GM10266 (cell line): Measurements from ENCODE around the gene GPC3.

Experiments used
- DNase-seq: peaks from one replicate; pipeline ENCODE4 v3.0.0; 2012; ENCODE audit errors: extremely low spot score
- CTCF ChIP-seq: IDR thresholded peaks from 2 replicates; pipeline ENCODE4 v1.5.1; 2012; ENCODE audit warnings: mild to moderate bottlenecking, low read depth; ENCODE audit not compliant: control insufficient read depth, insufficient read depth; ENCODE audit errors: missing control alignments

GPC3 gene

GRCh38 chrX:133859860-133860259 is 125.5 kb downstream of the GPC3 start:
- TF ChIP-seq CTCF: no peak
- no peak for DNase-seq

- no peak for DNase-seq
- no peak for TF ChIP-seq CTCF
Observed at GRCh38 chrX:133859336-133859735, 126.1 kb downstream of the GPC3 start.

- no peak for DNase-seq
- TF ChIP-seq CTCF: no peak
Observed at GRCh38 chrX:133857640-133858269, 127.6 kb downstream of the GPC3 start.

- DNase-seq: no peak
- TF ChIP-seq CTCF: no peak
Observed at GRCh38 chrX:133856819-133857218, 128.6 kb downstream of the GPC3 start.

- DNase-seq: no peak
- TF ChIP-seq CTCF: no peak
Observed at GRCh38 chrX:133854290-133854689, 131.1 kb downstream of the GPC3 start.

GRCh38 chrX:133852837-133853356 is 132.5 kb downstream of the GPC3 start:
- DNase-seq: no peak
- no peak for TF ChIP-seq CTCF

- no peak for TF ChIP-seq CTCF
- no peak for DNase-seq
Observed at GRCh38 chrX:133852401-133852800, 133.0 kb downstream of the GPC3 start.
